Astrocyte of the cerebellum (primary cell): ENCODE data around the gene NXN.

ENCODE experiments used
- DNase-seq: peaks from one replicate; pipeline ENCODE4 v3.0.0-alpha.2; 2011; ENCODE audit warnings: low read depth
- H3K4me3 ChIP-seq: 2 replicates; pipeline ENCODE4 v1.5.1; 2011; ENCODE audit warnings: mild to moderate bottlenecking, low read depth, low read length, moderate library complexity
- in situ Hi-C: cut with HindIII; loops from 2 replicates; pipeline ENCODE4 v1.10.0; 2017; ENCODE audit warnings: low sequenced_read_pairs
- TF ChIP-seq, protein P1 (sequence below): IDR thresholded peaks from 2 replicates; pipeline ENCODE4 v1.5.1; 2012; ENCODE audit warnings: low read length, low read depth, moderate library complexity, mild to moderate bottlenecking; ENCODE audit errors: missing control alignments

Gene NXN

DNA sequence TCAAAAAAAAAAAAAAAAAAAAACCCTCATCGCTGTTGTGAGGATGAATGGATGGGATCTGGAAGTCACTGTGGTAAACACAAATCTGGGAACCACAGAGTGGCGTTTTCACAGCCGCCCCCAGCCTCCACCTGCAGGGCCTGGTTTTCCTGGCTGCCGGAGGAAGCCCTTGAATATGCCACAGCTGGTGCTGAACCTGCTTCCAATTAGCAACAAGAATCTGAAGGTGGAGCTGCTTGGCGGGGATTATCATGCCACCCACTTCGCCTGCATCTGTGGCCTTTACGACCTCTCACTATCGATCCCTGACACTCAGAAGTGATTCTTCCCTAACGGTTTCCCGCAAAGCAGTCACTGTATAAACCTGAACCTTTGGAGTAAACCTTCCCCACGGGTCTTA lies 181.3 kb downstream of the NXN start:
- in situ Hi-C loops = loop anchor here (5.0 to 25.0 kb wide), 2 partner anchors 74 to 189 kb away; partner anchors contain the start of genes NXN and TIMM22
- TF ChIP-seq, protein P1, sequence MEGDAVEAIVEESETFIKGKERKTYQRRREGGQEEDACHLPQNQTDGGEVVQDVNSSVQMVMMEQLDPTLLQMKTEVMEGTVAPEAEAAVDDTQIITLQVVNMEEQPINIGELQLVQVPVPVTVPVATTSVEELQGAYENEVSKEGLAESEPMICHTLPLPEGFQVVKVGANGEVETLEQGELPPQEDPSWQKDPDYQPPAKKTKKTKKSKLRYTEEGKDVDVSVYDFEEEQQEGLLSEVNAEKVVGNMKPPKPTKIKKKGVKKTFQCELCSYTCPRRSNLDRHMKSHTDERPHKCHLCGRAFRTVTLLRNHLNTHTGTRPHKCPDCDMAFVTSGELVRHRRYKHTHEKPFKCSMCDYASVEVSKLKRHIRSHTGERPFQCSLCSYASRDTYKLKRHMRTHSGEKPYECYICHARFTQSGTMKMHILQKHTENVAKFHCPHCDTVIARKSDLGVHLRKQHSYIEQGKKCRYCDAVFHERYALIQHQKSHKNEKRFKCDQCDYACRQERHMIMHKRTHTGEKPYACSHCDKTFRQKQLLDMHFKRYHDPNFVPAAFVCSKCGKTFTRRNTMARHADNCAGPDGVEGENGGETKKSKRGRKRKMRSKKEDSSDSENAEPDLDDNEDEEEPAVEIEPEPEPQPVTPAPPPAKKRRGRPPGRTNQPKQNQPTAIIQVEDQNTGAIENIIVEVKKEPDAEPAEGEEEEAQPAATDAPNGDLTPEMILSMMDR = no peak
- no peak overlapping the region for H3K4me3 ChIP-seq
- DNase-seq = no peak

DNA sequence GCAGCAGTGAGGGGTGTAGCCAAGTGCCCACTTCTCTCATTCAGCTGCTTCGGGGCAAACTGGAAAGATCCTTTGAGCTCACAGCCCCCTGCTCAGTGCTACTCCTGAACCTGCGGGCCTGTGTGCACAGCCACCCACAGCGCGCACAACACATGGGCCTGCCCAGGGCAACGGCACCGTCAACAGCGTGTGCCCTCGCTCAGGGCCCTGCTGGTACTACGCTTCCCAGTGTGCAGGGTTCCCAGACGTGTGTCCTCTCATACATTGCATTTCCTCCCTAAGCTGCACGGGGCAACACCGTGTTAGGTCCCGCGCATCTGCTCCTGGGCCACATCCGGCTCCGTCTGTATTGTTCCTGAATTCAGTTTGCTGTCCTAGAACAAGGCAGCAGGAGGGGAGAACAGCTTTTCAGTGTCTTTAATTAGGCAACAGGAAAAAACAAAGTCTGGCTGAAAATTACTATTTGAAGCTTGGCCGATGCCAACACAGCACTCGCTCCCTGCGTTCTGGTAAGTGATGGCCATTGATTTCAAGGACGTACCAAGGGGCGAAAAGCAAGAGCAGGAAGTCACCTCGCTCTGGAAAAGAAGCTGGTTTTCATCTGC lies 182.2 kb downstream of the NXN start:
- DNase-seq = no peak
- in situ Hi-C loops = loop anchor here (5.0 to 25.0 kb wide), 2 partner anchors 75 to 190 kb away; partner anchors contain the start of genes NXN and TIMM22
- TF ChIP-seq, protein P1 = no peak
- no peak overlapping the region for H3K4me3 ChIP-seq

- DNase-seq = no peak
- H3K4me3 ChIP-seq = no peak overlapping the region
- TF ChIP-seq, protein P1 = no peak
- in situ Hi-C loops = loop anchor here (5.0 to 25.0 kb wide), 2 partner anchors 76 to 191 kb away; partner anchors contain the start of genes NXN and TIMM22
Measured at GRCh38 chr17:796609-797008, 183.0 kb downstream of the NXN start.

- DNase-seq = no peak
- no peak overlapping the region for H3K4me3 ChIP-seq
- TF ChIP-seq, protein P1 = no peak
- in situ Hi-C loops = loop anchor here (5.0 to 25.0 kb wide), 2 partner anchors 77 to 192 kb away; partner anchors contain the start of genes NXN and TIMM22
Measured at GRCh38 chr17:795721-796120, 183.9 kb downstream of the NXN start.

- in situ Hi-C loops = loop anchor here (5.0 to 25.0 kb wide), 2 partner anchors 77 to 192 kb away; partner anchors contain the start of genes NXN and TIMM22
Measured at GRCh38 chr17:795276-795675, 184.3 kb downstream of the NXN start.

GRCh38 chr17:794876-795275 lies 184.7 kb downstream of the NXN start:
- TF ChIP-seq, protein P1 = peak; percentile 58
- H3K4me3 ChIP-seq = no peak overlapping the region
- in situ Hi-C loops = loop anchor here (5.0 to 25.0 kb wide), 2 partner anchors 77 to 192 kb away; partner anchors contain the start of genes NXN and TIMM22
- peak; percentile 52 for DNase-seq

More at GRCh38 chr17:795276-795675, 184.3 kb downstream of the NXN start:
- TF ChIP-seq, protein P1 = no peak
- no peak for DNase-seq
- no peak overlapping the region for H3K4me3 ChIP-seq
